ENCODE measurements around the gene GNPTAB. TPM values are rescaled to one million over a fixed set of nuclear protein-coding genes. Genes with fewer than 3 reads are reported as not detected.

The GNPTAB gene
- total and polyA plus RNA-seq, 2 of the 13 experiments (the other 11 are each of a cell fraction or from before 2014, with no cell fraction given): 13.6 to 19.4 TPM

DNA sequence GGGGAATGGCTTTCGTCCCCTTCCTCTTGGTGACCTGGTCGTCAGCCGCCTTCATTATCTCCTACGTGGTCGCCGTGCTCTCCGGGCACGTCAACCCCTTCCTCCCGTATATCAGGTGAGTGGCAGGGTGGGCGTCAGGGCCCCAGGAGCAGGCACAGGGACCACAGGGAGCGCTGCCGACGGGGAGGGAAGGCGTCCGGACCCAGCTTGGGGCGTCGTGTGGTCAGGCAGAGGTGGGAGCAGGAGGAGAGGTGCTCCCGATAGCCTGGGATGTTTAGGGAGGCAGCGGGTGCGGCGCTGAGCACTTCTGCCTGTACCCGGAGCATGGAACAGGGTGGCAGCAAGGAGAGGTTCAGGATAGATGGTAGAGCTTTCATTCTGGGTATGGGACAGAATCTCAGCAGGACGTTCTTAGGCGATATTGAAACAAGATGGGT is 47.1 kb upstream of the GNPTAB start (continued):
- TF ChIP-seq, protein P1, sequence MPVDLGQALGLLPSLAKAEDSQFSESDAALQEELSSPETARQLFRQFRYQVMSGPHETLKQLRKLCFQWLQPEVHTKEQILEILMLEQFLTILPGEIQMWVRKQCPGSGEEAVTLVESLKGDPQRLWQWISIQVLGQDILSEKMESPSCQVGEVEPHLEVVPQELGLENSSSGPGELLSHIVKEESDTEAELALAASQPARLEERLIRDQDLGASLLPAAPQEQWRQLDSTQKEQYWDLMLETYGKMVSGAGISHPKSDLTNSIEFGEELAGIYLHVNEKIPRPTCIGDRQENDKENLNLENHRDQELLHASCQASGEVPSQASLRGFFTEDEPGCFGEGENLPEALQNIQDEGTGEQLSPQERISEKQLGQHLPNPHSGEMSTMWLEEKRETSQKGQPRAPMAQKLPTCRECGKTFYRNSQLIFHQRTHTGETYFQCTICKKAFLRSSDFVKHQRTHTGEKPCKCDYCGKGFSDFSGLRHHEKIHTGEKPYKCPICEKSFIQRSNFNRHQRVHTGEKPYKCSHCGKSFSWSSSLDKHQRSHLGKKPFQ (CRISPR knock-in tag; IDR thresholded peaks at IDR 0.05; ENCODE audit: insufficient replicate concordance): peak; percentile 45
- TF ChIP-seq ZNF572 (CRISPR knock-in tag; IDR thresholded peaks at IDR 0.05) (no peak), ZNF281 (CRISPR knock-in tag; IDR thresholded peaks at IDR 0.05; ENCODE audit: borderline replicate concordance) (no peak), FOXC1 (CRISPR knock-in tag; IDR thresholded peaks at IDR 0.05; ENCODE audit: borderline replicate concordance) (0 out of 2 replicates have a peak, but pooled peaks have one; percentile 2), ZNF263 (CRISPR knock-in tag; IDR thresholded peaks at IDR 0.05) (peak; percentile 98), RAD21 (CRISPR knock-in tag; IDR thresholded peaks at IDR 0.05) (peak; percentile 4; the same call in 1 of the 2 replicates), MAZ (IDR thresholded peaks at IDR 0.05; ENCODE audit: borderline replicate concordance, low read depth, low read length) (no peak), MAZ (CRISPR knock-in tag; IDR thresholded peaks at IDR 0.05; ENCODE audit: low read depth) (peak; percentile 6; the same call in 1 of the 2 replicates), GABPA (IDR thresholded peaks at IDR 0.05; ENCODE audit: low read depth, low read length) (no peak), GABPA (CRISPR knock-in tag; IDR thresholded peaks at IDR 0.05; ENCODE audit: low read depth) (no peak), NFYB (CRISPR knock-in tag; IDR thresholded peaks at IDR 0.05) (no peak)
